ENCODE results near the gene EME2.
A peak's percentile ranks its signal among the peaks of the same experiment; 100 is the strongest.

Gene EME2

GRCh38 chr16:1789643-1790045 is 17.0 kb downstream of the EME2 start:
- H3K27ac ChIP-seq, result no peak overlapping the region
- TF ChIP-seq CTCF (IDR thresholded peaks at IDR 0.05), result no peak
- intact Hi-C loops (cut with DNase I; ENCODE audit: low total_unique reads), result no loop called here
- no peak overlapping the region for H3K4me3 ChIP-seq
- no peaks in the 10 kb centered on the region for H3K27me3 ChIP-seq
- no peaks in the 10 kb centered on the region for H3K9me3 ChIP-seq
- peaks cover 15 to 80% (median 44%) of the 10 kb centered on the region in 3 donors for H3K36me3 ChIP-seq
- H3K4me1 ChIP-seq, result peaks cover 0 to 38% (median 8%) of the 10 kb centered on the region in 4 donors
- DNase-seq, result peak in 1 of 2 donors; percentile 62

GRCh38 chr16:1790261-1790610 is 17.6 kb downstream of the EME2 start:
- no peaks in the 10 kb centered on the region for H3K9me3 ChIP-seq
- peaks cover 15 to 77% (median 44%) of the 10 kb centered on the region in 3 donors for H3K36me3 ChIP-seq
- intact Hi-C loops (cut with DNase I; ENCODE audit: low total_unique reads), result no loop called here
- H3K4me3 ChIP-seq, result no peak overlapping the region
- TF ChIP-seq CTCF (IDR thresholded peaks at IDR 0.05), result no peak
- DNase-seq, result no peak
- H3K27me3 ChIP-seq, result no peaks in the 10 kb centered on the region
- peaks cover 0 to 32% (median 5%) of the 10 kb centered on the region in 4 donors for H3K4me1 ChIP-seq
- no peak overlapping the region for H3K27ac ChIP-seq

GRCh38 chr16:1790611-1791255 is 18.1 kb downstream of the EME2 start:
- intact Hi-C loops (cut with DNase I; ENCODE audit: low total_unique reads), result no loop called here
- TF ChIP-seq CTCF (IDR thresholded peaks at IDR 0.05), result no peak
- no peaks in the 10 kb centered on the region for H3K9me3 ChIP-seq
- no peaks in the 10 kb centered on the region for H3K27me3 ChIP-seq
- peaks cover 0 to 27% (median 2%) of the 10 kb centered on the region in 4 donors for H3K4me1 ChIP-seq
- peaks cover 15 to 72% (median 44%) of the 10 kb centered on the region in 3 donors for H3K36me3 ChIP-seq
- no peak overlapping the region for H3K4me3 ChIP-seq
- peak in 1 of 2 donors; percentile 59 for DNase-seq
- H3K27ac ChIP-seq, result no peak overlapping the region

GRCh38 chr16:1791256-1791942 is 18.8 kb downstream of the EME2 start:
- Histone ChIP-seq H3K36me3 (peaks cover 15 to 66% (median 43%) of the 10 kb centered on the region in 3 donors), H3K9me3 (no peaks in the 10 kb centered on the region)
- intact Hi-C loops (cut with DNase I; ENCODE audit: low total_unique reads), result no loop called here

More at GRCh38 chr16:1791256-1791942, 18.8 kb downstream of the EME2 start:
- Histone ChIP-seq H3K27me3 (no peaks in the 10 kb centered on the region), H3K4me3 (no peak overlapping the region), H3K27ac (no peak overlapping the region), H3K4me1 (peaks cover 0 to 20% (median 0%) of the 10 kb centered on the region in 4 donors)
- no peak for DNase-seq
- no peak for TF ChIP-seq CTCF (IDR thresholded peaks at IDR 0.05)

All from tibial artery (tissue), 4 donors.